HG03571 (cell line): ENCODE measurements around the gene CORO7.

Experiments used
- ATAC-seq: cut with Tn5 transposase; IDR thresholded peaks from one replicate; pipeline ENCODE4 v1.9.1; 2021; ENCODE audit not compliant: unreplicated experiment

The CORO7 gene

DNA sequence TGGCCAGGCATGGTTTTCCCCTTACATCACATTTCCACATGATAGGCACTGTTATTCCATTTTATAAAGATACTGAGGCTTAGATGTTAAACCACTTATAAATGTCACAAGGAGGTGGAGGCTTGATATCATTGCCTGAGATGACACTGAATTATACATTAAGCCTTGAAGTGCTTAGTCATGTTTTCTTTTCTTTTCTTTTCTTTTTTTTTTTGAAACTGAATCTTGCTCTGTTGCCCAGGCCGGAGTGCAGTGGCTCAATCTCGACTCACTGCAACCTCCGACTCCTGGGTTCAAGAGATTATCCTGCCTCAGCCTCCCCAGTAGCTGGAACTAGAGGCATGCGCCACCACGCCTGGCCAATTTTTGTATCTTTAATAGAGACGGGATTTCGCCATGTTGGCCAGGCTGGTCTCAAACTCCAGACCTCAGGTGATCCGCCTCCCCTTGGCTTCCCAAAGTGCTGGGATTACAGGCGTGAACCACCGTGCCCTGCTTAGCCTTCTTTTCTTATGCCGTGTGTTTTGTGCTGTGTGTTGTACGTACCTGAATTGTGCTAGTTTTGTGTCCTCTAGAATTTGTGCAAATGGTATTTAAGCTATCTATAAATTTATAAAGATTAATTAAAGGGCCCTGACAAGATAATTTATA is 10.5 kb upstream of the CORO7 start:
- ATAC-seq: no peak

DNA sequence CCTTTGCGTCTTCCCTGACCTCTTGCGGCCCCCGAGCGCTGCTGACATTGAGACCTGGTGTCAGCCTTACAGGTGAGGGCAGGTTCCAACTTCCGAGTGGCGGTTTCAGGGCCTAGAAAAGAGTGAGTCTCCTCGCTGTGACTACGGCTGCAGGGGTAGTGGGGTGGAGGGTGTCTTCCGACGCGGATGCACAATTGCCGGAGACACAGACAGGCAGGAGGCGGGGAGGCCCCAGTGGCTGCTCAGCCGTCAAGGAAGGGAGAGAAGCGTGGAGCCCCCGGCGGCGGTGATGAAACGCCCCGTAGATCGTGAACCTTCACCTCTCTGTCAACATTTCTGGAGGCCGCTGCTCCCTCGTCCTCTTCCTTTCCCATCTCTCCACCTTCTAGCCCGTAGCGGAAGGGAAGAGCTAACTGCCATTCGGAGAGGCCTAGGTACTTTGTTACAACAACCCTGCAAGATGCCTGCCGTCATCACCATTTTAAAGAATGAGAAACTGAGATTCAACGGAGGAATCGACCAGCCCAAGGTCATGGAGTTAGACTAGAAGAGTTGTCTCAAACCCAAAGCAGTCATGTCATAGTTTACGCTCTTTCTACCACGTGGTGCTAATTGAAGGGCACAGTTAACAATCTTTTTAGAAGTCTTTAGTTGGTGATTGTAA is 9.8 kb upstream of the CORO7 start:
- ATAC-seq: peak; percentile 18

DNA sequence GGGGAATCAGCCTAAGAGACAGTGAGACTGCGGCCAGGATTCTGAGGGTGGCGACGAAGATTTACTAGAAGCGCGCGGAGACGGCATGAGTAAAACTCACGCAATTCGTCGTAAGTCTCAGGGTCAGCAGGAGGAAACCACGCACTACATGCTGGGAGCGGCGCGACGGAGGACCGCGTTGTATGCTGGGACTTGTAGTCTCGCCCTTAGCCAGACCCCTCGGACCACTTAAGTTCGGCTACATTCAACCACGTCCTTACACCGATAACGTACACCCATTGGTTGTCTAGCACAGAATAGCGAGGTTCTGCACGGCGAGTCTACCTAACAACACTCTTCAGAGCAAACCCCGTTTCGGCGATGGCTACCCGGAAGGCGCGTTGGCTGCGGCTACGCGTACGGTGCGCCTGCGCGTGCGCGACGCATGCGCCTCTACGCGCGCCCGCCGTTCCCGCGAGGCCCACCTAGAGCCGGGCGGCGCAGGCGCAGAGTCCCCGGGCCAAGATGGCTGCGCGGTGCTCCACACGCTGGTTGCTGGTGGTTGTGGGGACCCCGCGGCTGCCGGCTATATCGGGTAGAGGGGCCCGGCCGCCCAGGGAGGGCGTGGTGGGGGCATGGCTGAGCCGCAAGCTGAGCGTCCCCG is 9.1 kb upstream of the CORO7 start, which contains the start of gene DNAJA3:
TSS of gene DNAJA3 (plus strand) at position 491 of the 643 bp plus-strand sequence. CDS start at position 505, 14 bp downstream.
- peak; percentile 85 for ATAC-seq

DNA sequence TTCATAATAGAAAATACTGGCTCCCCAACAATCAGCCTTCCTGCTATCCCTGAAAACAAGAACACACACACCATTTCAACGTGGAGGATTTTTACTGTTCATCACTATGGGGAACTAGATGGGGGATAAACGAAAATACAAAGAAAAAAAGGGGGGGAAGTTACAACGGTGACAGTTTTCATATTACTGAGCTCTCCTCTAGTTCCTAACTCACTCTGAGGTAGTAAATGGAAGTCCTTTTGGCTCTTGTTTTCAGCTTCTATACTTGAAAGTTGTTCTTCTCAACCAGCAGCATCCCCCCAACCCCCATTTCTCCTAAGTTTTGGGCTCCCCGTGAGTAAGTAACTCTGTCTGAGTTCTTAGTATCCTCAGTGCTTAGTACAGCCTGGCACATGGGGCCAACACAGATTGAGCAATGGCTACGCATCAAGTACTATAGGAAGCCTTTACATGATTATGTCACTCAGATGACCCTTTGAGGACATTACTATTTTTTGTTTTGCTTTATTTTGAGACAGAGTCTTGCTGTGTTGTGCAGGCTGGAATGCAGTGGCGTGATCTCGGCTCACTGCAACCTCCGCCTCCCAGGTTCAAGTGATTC is 4.2 kb upstream of the CORO7 start:
- ATAC-seq: no peak

DNA sequence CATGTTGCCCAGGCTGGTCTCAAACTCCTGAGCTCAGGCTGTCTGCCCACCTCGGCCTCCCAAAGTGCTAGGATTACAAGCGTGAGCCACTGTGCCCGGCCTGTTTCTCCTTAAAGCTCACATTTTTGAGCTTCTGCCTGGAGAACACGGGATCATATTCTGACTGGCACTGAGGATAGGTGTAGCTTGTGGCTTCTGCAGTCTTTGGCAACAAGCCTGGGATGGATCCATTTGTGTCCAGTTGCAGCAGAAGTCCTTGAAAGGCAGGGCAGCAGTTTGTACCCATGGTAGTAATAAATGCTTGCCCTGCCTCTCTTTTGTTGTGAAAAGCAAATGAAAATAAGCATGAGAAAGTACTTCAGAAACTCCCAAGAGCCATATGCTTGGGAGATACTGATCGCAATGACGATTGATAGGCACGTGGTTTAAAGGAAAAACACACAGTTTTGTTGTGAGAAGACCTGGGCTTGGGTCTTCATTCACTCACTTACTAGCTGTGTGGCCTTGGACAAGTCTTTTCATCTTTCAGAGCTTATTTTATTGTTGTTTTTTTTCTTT is 3.1 kb upstream of the CORO7 start:
- ATAC-seq: no peak

DNA sequence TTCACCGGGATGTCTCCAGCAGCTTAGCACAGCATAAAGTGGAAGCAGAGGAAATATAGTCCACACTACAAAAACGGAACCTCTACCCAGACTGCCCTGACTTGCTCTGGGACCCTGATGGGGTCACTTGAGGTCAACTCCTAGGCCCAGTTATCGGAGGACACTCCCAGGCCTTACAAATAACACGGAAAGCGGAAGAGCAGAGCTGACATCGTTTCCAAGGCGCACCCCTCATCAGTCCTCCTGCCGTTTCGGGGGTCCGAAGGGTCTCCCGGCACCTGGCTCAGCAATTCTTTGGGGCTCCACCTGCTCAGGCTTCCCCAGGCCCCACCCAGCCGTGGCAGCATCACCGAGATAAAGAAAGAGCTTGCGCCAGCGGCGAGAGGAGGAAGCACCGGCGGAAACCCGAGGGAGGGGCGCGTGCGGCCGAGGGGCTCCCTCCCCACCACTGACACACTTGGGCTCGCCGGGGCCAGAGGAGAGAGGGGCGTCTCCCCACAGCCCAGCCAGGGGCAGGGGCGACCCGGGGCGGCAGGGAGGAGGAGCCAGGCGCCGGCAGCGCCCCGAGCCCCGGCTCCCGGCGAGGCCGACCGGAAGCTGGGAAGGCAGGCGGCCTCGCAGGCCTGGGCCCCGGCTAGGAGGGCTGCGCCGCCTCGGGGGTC is 727 bp downstream of the CORO7 start:
- ATAC-seq: no peak

DNA sequence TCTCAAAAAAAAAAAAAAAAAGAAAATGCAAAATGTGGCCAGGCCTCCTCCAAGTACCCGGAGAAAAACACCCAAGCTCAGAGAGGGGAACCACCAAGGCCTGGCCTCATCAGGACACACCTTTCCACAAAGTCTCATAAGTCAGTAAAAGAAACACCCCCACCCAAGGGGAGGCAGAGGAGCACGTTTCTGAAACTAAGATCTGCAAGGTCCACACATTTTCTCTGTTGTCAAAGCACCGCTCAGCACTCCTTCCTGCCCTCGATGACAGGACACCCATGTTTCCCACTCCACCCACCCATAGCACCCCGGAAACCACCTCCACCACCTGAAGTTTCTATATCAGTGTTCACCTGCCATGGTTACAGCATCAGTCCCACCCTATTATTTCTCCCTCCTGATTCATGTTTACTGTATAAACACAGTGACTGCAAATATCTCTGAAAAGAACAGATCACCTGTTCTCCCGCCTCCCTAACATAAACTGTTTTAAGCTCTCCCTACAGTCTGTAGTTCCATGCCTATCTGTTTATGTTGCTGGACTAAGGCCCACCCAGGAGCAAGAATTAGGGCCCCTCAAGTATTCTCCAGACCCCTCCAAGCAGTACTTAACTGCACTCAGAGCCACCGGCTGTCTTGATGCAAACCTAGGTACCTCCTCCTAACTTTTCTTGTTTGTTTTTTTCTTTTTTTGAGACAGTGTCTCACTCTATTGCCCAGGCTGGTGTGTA is 2.0 kb downstream of the CORO7 start:
- peak; percentile 62 for ATAC-seq

DNA sequence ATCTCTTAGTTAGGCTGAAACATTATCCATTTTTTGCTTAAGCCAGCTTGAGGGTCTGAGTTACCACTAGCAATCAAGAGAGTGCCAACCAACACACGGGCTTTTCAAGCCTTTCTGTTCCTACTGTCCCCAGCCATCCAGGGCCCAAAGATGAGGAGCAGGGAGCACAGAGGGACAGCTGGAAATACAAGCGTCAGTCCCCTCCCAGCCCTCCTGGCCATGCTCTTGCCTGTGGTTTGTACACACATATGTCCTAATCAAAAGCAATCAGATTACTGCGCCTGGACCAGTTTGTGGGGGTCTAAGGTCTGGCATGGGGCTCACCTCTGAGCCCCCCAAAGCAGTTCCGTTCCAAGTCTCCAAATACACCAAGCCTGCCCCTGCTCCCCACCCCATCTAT is 3.5 kb downstream of the CORO7 start:
- no peak for ATAC-seq

DNA sequence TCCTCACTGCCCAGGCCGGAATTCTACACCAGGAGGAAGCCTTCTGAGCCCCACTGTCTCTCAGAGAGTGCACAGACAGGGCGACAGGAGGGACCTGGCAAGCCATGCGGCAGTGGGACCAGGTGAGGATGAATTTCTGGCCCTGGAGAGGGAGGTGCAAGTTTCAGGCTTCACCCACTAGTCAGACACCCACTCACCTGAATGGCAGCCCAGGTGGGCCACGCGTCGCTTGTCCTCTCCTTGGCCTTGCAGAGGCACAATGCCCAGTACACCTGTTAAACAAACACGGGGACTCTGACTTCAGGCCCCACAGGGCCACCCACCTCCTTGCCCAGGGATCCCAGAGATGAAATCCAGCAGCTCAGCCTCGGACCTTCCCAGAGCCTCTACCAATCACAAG is 4.2 kb downstream of the CORO7 start:
- ATAC-seq: no peak

DNA sequence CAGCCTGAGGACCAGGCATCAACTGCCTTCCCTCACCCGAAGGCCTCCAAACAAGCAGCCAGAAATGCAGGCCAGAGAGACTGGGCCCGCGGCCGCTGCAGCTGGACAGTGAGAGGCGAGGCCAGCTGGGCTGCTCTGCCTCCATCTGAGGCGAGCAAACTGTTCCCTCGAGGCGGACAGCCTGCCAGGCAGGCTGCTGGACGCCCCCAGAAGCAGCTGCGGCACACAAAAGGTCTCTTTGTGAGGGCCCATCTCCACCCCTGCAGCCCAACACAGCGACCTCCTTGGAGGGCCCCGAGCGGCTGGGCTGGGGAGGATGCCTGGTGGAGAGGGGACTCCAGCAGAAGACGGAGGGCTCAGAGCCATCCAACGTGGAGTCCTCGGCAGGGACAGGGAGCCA is 4.7 kb downstream of the CORO7 start:
- ATAC-seq: no peak

DNA sequence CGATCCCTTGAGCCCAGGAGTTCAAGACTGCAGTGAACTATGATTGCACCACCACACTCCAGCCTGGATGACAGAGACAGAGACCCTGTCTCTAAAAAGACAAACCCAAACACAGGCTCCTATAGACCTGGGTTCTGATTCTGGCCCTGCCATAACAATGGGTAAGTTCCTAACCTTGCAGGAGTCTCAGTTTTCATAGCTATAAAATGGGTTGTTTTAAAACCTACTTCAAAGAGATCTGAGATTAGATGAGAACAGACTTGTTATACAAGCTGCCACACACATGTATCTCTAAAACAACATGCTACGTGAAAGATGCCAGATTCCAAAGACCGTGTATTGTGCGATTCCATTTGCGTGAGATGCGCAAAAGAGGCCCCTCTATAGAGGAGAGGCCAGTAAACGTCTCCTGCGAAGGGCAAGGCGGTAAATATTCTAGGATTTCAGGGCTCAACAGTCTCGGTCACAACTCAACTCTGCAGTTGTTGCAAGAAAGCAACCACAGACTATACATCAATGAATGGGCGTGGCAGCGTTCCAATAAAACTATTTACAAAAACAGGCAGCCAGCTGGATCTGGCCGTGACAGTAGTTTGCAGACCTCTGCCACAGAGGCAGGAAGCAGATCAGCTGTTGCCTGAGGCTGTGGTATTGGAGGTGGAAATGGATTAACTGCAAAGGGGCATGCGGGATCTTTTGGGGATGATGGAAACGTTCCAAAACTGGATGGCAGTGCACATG is 5.9 kb downstream of the CORO7 start:
- no peak for ATAC-seq

DNA sequence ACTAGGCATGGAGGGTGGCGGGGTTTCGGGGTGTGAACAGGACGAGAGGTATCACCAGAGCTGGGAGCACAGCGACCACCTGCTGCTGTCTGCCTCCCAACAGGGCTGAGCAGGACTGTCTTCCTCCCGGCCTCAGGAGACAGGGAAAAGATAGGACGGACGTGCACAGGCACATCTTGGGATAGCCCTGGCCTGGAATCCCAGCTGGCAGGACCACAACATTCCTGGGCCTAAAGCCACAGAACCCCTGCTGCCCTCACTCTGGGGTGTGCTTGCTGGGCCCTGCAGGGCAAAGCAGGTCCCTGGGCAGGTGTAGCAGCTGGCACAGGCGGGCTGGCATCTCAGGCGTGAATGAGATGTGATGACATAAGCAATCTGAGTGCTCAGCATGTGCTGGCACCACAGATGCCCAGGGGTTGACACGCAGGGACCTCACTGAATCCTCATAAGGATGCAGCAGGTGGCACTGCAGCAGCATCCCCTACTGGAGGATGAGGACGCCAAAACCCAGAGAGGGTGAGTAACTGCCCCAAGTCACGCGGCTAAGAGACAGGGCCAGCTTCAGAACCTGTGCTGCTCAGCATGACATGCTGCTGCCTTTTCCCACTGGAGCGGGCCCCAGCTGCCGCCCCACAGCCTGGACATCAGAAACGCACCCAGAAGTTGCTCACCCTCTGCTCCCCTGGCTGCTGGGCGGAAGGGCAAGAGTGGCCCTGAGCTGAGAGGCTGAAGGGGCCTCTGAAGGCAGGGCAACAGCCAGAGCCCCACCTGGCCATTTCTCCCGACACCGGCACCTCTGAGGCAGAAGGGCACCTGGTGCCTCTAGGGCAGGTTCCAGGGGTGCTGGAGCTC is 7.1 kb downstream of the CORO7 start:
- no peak for ATAC-seq

DNA sequence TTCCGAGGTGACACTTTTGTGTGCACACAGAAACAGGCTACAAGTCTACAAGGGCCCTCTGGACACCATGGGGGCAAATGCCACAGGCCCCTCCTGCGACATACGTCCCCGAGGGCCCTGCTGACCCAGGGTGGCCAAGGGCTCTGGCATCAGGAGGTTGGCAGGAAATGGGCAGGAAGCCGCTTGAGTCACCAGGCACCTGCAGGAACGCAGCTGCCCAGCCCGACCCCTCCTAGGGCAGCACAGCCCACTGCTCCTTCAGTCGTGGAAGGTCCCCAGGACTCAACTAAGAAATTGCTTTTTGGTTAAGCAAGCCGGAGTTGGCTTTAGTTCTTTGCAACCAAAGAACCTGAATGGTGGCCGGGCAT is 8.1 kb downstream of the CORO7 start:
- no peak for ATAC-seq

DNA sequence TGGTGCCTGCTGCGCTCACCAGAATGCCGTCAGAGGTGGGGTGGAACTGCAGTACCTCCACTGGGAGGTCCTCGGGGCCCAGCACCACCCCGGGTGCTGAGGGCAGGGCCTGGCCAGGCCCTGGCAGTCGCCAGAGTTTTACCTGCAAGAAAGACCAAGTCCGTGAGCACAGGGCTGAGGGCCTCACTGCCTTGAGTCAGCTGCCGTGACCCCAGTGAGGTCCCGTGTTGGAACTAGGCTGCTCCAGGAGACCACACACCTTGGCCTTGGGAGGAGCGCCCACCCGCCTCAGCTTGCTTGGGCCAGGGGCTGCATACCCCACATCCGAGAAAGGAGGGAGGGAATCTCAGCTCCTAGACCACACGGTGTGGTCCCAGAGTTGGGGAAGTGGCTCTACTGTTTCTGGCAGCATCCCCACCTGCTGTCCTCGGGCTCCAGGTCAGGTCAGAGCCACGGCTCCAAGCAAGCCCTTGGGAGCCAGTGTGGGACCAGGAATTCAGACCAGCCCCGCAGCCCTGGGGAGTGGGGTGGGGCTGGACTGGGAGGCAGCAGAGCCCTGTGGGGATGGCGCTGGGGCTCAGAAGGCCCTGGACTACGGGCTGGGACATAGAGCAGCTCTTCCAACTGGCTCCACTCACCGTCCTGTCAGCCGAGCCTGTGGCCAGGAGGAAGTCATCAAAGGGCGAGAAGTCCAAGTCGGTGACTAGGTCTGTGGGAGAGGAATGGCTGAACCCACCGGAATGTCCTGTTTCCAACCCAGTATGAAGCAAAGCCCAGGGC is 8.7 kb downstream of the CORO7 start:
- no peak for ATAC-seq

DNA sequence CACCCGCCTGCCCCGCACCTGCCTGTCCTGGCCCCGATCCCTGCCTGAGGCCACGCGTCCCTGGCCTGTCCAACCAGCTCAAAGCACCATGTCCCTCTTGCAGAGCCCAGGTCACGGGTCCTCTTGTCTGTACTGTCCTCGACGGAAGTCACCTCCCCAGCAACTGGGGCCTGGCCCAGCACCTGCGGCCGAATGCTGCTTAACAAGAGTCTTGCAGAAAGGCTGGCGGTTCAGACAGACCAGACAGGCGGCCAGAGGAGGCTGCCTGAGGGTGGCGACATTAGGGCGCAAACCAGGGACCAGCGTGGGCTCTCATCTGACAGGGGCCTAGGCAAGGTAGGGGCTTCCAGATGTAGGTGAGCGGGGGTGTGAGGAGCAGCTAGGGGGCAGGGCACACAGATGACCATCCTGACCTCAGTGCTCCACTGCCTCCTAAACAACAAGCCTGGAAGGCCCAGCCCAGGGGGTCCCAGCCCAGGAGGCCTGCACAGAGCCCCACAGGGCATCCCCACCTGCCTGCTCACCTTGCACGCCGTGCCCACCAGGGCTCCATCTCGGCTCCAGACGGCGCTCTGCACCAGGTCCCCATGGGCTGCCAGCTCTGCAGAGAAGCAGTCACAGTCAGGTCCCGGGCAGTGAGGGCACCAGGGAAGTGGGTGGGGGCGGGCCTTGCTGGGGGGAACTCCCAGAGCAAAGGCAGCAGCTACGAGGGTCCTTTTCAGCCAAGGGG is 11.3 kb downstream of the CORO7 start:
- no peak for ATAC-seq

DNA sequence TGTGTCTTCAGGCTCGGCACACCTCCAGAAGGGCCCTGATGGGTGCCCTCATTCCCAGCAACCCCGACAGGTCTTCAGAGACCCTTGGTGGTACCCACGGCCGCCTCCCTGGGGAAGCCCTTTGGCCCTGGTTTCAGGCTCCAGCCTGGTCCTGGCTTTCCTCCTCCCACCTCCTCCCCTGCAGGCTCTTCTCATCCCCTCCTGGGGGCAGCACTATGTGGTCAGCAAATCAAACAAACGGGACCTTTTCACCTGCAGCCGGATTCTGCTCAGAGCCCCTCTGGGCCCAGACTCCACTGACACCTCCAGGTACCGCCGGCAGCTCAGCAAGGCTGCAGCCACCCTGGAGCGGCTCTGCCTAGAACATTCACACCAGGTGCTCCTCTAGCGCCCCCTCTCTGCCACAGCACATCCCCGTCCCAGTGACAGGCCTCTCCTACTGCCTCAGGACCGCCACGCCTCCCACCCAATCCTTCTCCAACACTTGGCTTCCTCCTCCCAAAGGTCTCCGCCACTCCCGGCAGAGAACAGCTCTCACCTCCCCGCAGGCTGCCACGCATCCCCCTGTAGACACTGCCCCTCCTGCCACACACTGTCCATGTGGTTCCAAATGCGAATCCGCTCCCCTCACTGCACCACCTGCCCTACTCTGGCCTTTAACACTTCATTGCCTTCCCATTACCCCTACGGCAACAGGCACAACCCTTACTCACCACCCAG is 12.0 kb downstream of the CORO7 start:
- ATAC-seq: no peak
